GM23248 (cell line): Measurements from ENCODE around the gene ARAP1. TPM values are rescaled to one million over a fixed set of nuclear protein-coding genes. Genes with fewer than 3 reads are reported as not detected.
A peak's percentile ranks its signal among the peaks of the same experiment; 100 is the strongest.

ENCODE experiments used
- DNase-seq: peaks from one replicate; pipeline ENCODE4 v3.0.0-alpha.2; 2015
- H2AFZ ChIP-seq: fragments of 200-600 bp; sonication (generic); 2 replicates; pipeline ENCODE4 v1.6.1; 2016; ENCODE audit warnings: antibody characterized with exemption
- H3F3A ChIP-seq: fragments of 200-600 bp; sonication (generic); 2 replicates; pipeline ENCODE4 v1.6.1; 2016; ENCODE audit warnings: mild to moderate bottlenecking, antibody characterized with exemption, mixed run types; ENCODE audit not compliant: insufficient read depth
- H3K27ac ChIP-seq: fragments of 200-600 bp; sonication (generic); 2 replicates; pipeline ENCODE4 v1.5.1; 2016; ENCODE audit warnings: mild to moderate bottlenecking
- H3K27me3 ChIP-seq: fragments of 200-600 bp; sonication (generic); replicated peaks from 2 replicates; pipeline ENCODE4 v1.6.1; 2016; ENCODE audit warnings: mild to moderate bottlenecking; ENCODE audit not compliant: insufficient read depth
- H3K36me3 ChIP-seq: fragments of 200-600 bp; sonication (generic); 2 replicates; pipeline ENCODE4 v1.6.1; 2016; ENCODE audit warnings: low read depth, mild to moderate bottlenecking
- H3K4me1 ChIP-seq: fragments of 200-600 bp; sonication (generic); 2 replicates; pipeline ENCODE4 v1.6.1; 2016; ENCODE audit warnings: mild to moderate bottlenecking; ENCODE audit not compliant: insufficient read depth
- H3K4me2 ChIP-seq: fragments of 200-600 bp; sonication (generic); one replicate; pipeline ENCODE4 v1.6.1; 2016; ENCODE audit warnings: mild to moderate bottlenecking; ENCODE audit not compliant: unreplicated experiment
- H3K4me3 ChIP-seq: fragments of 200-600 bp; sonication (generic); 2 replicates; pipeline ENCODE4 v1.5.1; 2016; ENCODE audit warnings: mild to moderate bottlenecking
- H3K79me2 ChIP-seq: fragments of 200-600 bp; sonication (generic); 2 replicates; pipeline ENCODE4 v1.6.1; 2016; ENCODE audit warnings: mild to moderate bottlenecking; ENCODE audit not compliant: insufficient read depth
- H3K9ac ChIP-seq: fragments of 200-600 bp; sonication (generic); 2 replicates; pipeline ENCODE4 v1.6.1; 2016; ENCODE audit warnings: mild to moderate bottlenecking
- H3K9me2 ChIP-seq: fragments of 200-600 bp; sonication (generic); 2 replicates; pipeline ENCODE4 v1.6.1; 2016; ENCODE audit warnings: mixed run types, mild to moderate bottlenecking, moderate library complexity; ENCODE audit not compliant: insufficient read depth
- H3K9me3 ChIP-seq: fragments of 200-600 bp; sonication (generic); one replicate; pipeline ENCODE4 v1.6.1; 2017; ENCODE audit warnings: low read depth
- H4K20me1 ChIP-seq: fragments of 200-600 bp; sonication (generic); 2 replicates; pipeline ENCODE4 v1.6.0; 2016; ENCODE audit not compliant: insufficient read depth
- EZH2 ChIP-seq: fragments of 200-600 bp; sonication (generic); IDR thresholded peaks from 2 replicates; pipeline ENCODE4 v1.6.1; 2018; ENCODE audit warnings: antibody characterized with exemption, mild to moderate bottlenecking; ENCODE audit not compliant: insufficient read depth, poor library complexity, severe bottlenecking
- EZH2phosphoT487 ChIP-seq: fragments of 200-600 bp; sonication (generic); IDR thresholded peaks from 2 replicates; pipeline ENCODE4 v1.6.1; 2018; ENCODE audit warnings: antibody characterized with exemption, moderate library complexity, mild to moderate bottlenecking, low read depth; ENCODE audit not compliant: insufficient read depth
- WGBS, 2 experiments: methylation state at CpG; one replicate each; pipeline ENCODE4 v1.1.6; 2015 to 2017; ENCODE audit warnings: low lambda C conversion rate in 2 of 2, low coverage in 1 of 2; ENCODE audit errors: missing lambda C conversion rate in 2 of 2; 5-methylcytosine and 5-hydroxymethylcytosine counted together
- in situ Hi-C: fragments of 300-500 bp; cut with MboI; formaldehyde crosslinking; loops from 2 replicates; pipeline ENCODE4 v1.15.0; 2020
- polyA plus RNA-seq: library from polyadenylated mRNA; unstranded; fragments of >200 nt; fragmentation: Nextera tagmentation; extraction: Ambion mirVana; gene quantifications from 2 replicates; pipeline ENCODE4 v1.2.1, GENCODE V29; 2016
- total RNA-seq: library from RNA; depleted of rRNA; stranded (reverse); fragments of >200 nt; shearing (Covaris generic); gene quantifications from 2 replicates; pipeline ENCODE4 v1.2.3, GENCODE V29; 2014

The ARAP1 gene
- total and polyA plus RNA-seq, 2 experiments from 2014 or later: 41.5 to 73.9 TPM

DNA sequence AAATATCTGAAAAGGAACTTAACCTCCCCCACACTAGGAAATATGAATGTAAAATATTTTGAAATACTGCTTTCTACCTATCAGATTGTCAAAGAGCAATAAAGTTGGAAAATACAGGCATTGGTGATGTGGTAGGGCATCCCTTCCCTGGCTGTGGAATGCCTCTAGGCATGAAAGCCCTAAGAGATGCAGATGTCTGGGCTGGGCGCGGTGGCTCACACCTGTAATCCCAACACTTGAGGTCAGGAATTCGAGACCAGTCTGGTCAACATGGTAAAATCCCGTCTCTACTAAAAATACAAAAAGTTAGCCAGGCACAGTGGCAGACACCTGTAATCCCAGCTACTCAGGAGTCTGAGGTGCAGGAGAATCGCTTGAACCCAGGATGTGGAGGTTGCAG, 22.0 kb downstream of the ARAP1 start:
- Histone ChIP-seq H3K27me3 (no peaks in the 10 kb centered on the region), H3K36me3 (no peaks in the 10 kb centered on the region), H3K9ac (no peak overlapping the region), H3K9me2 (no peaks in the 10 kb centered on the region), H2AFZ (no peak overlapping the region), H3K9me3 (no peaks in the 10 kb centered on the region), H3F3A (no peaks in the 10 kb centered on the region), H3K4me1 (peaks cover under 1% of the 10 kb centered on the region), H4K20me1 (no peaks in the 10 kb centered on the region), H3K27ac (no peak overlapping the region), H3K4me2 (no peak overlapping the region), H3K79me2 (peaks cover 35% of the 10 kb centered on the region), H3K4me3 (no peak overlapping the region)
- DNase-seq: no peak
- TF ChIP-seq EZH2phosphoT487 (no peak), EZH2 (no peak)
- in situ Hi-C loops: no loop called here
- 85 to 94% methylated on average over 5 of the region's 5 CpGs for WGBS, 2 experiments

DNA sequence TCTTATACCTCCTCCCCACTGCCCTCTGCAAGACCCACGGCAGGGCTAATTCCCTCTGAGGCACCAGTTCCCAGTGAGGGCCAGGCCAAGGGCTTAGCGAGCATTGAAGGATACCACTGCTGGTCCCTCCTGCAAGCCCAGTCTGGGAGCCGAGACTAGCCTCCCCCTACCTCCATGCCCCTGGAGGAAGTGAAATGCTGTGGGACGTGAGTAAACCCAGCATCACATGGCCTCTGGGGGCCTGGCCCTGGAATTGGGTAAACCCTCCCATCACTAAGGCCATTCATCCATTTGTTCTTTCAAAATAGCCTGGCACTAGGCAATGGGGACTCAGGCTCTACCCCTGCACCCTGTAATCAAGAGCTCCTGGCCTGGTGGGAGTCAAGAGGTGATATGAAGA, 24.7 kb downstream of the ARAP1 start:
- Histone ChIP-seq H3K9me3 (no peaks in the 10 kb centered on the region), H3K36me3 (no peaks in the 10 kb centered on the region), H3K4me2 (no peak overlapping the region), H3K9ac (no peak overlapping the region), H4K20me1 (no peaks in the 10 kb centered on the region), H3K79me2 (peaks cover 41% of the 10 kb centered on the region), H3K9me2 (no peaks in the 10 kb centered on the region), H3K27ac (no peak overlapping the region), H3K4me3 (no peak overlapping the region), H3K27me3 (no peaks in the 10 kb centered on the region), H3K4me1 (peaks cover 4% of the 10 kb centered on the region), H2AFZ (no peak overlapping the region), H3F3A (no peaks in the 10 kb centered on the region)
- in situ Hi-C loops: no loop called here
- WGBS, 2 experiments: 46 to 68% methylated on average over 4 of the region's 4 CpGs
- TF ChIP-seq EZH2phosphoT487: no peak
- TF ChIP-seq EZH2: no peak
- peak; percentile 35 for DNase-seq

DNA sequence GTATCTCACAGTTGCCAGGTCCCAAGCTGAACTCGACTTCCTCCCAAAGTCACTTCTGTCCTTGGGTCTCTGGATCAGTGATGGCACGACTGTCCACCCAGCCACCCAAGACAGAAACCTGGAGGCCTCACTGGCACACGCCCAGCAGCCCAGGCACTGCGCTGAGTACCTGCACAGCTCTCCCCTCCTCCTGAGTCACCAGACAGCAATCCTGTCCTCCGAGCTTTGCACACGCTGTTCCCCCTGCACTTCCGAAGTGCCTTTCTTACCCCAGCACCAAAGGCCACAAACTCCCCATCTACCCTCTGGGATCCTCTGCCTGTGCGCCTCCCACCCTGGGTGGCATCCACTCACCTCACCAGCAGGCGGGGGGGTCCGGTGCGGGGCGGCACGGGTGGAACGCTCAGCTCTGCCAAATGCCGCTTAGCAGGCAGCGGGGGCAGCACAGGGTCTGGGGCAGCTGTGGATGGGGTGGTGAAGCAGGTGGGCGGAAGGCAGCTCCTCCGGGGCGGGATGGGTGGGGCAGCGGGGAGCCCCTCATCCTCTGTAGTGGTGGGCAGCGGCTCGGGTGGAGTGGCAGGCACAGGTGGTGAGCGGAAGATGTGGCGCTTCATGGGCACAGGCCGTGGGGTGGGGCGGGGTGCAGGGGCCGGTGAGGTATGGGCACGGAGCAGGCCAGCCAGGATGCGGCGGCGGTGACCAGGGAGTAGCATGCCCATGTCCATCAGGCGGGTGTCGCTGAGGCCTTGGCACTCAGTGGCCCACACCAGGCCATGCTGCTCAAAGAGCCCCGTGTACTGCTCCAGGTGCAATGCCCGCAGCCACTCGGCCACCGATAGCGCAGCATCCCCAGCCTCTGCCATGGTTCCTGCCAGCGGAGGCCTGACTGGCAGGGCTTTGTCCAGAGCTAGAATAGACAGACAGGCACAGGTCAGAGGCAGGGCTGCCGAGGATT, 25.7 kb downstream of the ARAP1 start:
- Histone ChIP-seq H3K27ac (no peak overlapping the region), H3K4me2 (no peak overlapping the region), H3K9ac (no peak overlapping the region), H4K20me1 (no peaks in the 10 kb centered on the region), H3K4me1 (peaks cover 5% of the 10 kb centered on the region), H3K4me3 (no peak overlapping the region), H3K79me2 (peaks cover 49% of the 10 kb centered on the region), H2AFZ (no peak overlapping the region), H3K9me3 (no peaks in the 10 kb centered on the region), H3K36me3 (no peaks in the 10 kb centered on the region), H3F3A (no peaks in the 10 kb centered on the region), H3K9me2 (no peaks in the 10 kb centered on the region), H3K27me3 (no peaks in the 10 kb centered on the region)
- TF ChIP-seq EZH2: no peak
- no peak for TF ChIP-seq EZH2phosphoT487
- no peak for DNase-seq
- in situ Hi-C loops: no loop called here
- WGBS, 2 experiments: 89 to 93% methylated on average over 22 to 38 of the region's 40 CpGs

DNA sequence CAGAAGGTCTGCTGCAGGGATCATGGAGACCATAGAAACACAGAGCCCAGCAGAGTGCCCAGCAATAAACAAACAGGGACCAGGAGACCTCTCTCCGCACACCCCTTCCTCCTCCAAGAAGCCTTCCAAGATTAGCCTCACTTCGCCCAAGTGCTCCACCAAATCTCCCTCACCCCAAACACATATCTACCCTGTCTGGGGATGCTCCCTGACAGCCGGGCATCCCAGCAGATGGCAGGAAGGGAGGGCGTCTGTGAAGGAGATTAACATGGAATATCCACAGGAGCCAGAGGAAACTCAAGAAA, 26.5 kb downstream of the ARAP1 start:
- Histone ChIP-seq H3K9me2 (no peaks in the 10 kb centered on the region), H3K27me3 (no peaks in the 10 kb centered on the region), H3K9me3 (no peaks in the 10 kb centered on the region), H3K4me1 (peaks cover 5% of the 10 kb centered on the region), H3K79me2 (peaks cover 58% of the 10 kb centered on the region), H4K20me1 (no peaks in the 10 kb centered on the region), H3K4me2 (no peak overlapping the region), H3K27ac (no peak overlapping the region), H3F3A (no peaks in the 10 kb centered on the region), H3K4me3 (no peak overlapping the region), H3K9ac (no peak overlapping the region), H3K36me3 (no peaks in the 10 kb centered on the region), H2AFZ (no peak overlapping the region)
- 80 to 84% methylated on average over 4 of the region's 4 CpGs for WGBS, 2 experiments
- DNase-seq: no peak
- TF ChIP-seq EZH2 (no peak), EZH2phosphoT487 (no peak)
- in situ Hi-C loops: no loop called here
